ENCODE data around the gene EFNA1. TPM values are rescaled to one million over a fixed set of nuclear protein-coding genes. Genes with fewer than 3 reads are reported as not detected.

The EFNA1 gene
- total and polyA plus RNA-seq, 2 of the 13 experiments (the other 11 are each of a cell fraction or from before 2014, with no cell fraction given): 81.8 to 874 TPM

GRCh38 chr1:155172732-155173477, 45.2 kb downstream of the EFNA1 start, which contains the start of gene KRTCAP2 (continued):
- TF ChIP-seq STAT6 (CRISPR knock-in tag; IDR thresholded peaks at IDR 0.05; ENCODE audit: borderline replicate concordance) (0 out of 2 replicates have a peak, but pooled peaks have one; percentile 59), MLX (CRISPR knock-in tag; IDR thresholded peaks at IDR 0.05) (peak; percentile 51), RNF2 (conservative IDR thresholded peaks at IDR 0.05; ENCODE audit: low read depth) (no peak), PHB2 (IDR thresholded peaks at IDR 0.05; ENCODE audit: partially characterized antibody) (no peak), TBX3 (IDR thresholded peaks at IDR 0.05; ENCODE audit: borderline replicate concordance) (no peak), FUBP1 (CRISPR knock-in tag; IDR thresholded peaks at IDR 0.05; ENCODE audit: borderline replicate concordance) (no peak), NFKB2 (CRISPR knock-in tag; IDR thresholded peaks at IDR 0.05; ENCODE audit: borderline replicate concordance) (peak; percentile 62; the same call in 1 of the 2 replicates), ARNTL (CRISPR knock-in tag; IDR thresholded peaks at IDR 0.05) (no peak), ZNF451 (CRISPR knock-in tag; IDR thresholded peaks at IDR 0.05) (peak; percentile 75), ZNF782 (CRISPR knock-in tag; IDR thresholded peaks at IDR 0.05; ENCODE audit: borderline replicate concordance) (no peak), SOX6 (IDR thresholded peaks at IDR 0.05) (no peak), SOX6 (CRISPR knock-in tag; IDR thresholded peaks at IDR 0.05) (peak; percentile 58; the same call in 1 of the 2 replicates), ZNF234 (CRISPR knock-in tag; conservative IDR thresholded peaks at IDR 0.05) (no peak), GATA4 (IDR thresholded peaks at IDR 0.05; ENCODE audit: borderline replicate concordance, low read depth) (peak; percentile 37; the same call in 1 of the 2 replicates)

Measured in HepG2 (cell line).